Esophagus mucosa (tissue), 1 donor: ENCODE data around the gene LHFPL2. TPM values are rescaled to one million over a fixed set of nuclear protein-coding genes. Genes with fewer than 3 reads are reported as not detected.

ENCODE experiments used
- ATAC-seq: fragments of 200-7000 bp; cut with Tn5 transposase; one replicate; pipeline ENCODE4 v1.9.1; 2020
- total RNA-seq: library from RNA; stranded (reverse); gene quantifications from one replicate; pipeline ENCODE4 v1.2.4, GENCODE V29; 2023
- donor health status: DM: yes; HTN: yes; CAD: no.

Gene LHFPL2
- total RNA-seq, 1 donor from 2014 or later = 3.7 TPM

DNA sequence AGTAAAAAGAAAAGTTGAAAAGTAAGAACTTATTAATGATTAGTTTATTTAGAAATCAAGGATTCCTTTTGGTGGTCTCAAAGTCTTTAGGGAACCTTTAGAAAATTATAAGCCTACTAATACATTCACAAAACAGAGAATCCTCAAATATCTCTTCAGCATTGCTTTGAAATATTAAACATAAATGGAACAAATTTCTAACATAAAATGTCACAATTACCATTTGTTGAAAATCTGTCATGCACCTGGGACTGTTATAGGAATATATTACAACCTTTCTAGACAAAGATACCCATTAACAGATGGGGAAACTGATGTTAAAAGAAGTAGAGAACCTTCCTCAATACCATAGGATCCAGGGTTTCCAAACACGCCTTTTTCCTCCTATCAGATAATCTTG, 83.2 kb downstream of the LHFPL2 start:
- no peak for ATAC-seq

DNA sequence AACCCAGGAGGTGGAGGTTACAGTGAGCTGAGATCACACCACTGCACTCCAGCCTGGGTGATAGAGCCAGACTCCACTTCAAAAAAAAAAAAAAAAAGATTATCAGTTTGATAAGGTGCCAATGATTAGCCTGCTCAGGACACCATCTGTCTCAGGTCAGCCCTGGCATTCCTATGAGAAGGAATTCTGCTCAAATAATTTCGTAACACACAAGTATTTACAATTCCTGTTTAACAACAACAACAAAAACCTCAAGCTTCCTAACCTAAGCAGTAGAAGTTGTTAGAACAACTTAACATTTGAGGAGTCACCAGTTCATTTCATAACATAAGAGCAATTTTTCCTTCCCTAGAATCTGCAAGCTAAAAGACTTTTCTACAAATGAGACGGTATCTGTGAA, 85.0 kb downstream of the LHFPL2 start:
- no peak for ATAC-seq

DNA sequence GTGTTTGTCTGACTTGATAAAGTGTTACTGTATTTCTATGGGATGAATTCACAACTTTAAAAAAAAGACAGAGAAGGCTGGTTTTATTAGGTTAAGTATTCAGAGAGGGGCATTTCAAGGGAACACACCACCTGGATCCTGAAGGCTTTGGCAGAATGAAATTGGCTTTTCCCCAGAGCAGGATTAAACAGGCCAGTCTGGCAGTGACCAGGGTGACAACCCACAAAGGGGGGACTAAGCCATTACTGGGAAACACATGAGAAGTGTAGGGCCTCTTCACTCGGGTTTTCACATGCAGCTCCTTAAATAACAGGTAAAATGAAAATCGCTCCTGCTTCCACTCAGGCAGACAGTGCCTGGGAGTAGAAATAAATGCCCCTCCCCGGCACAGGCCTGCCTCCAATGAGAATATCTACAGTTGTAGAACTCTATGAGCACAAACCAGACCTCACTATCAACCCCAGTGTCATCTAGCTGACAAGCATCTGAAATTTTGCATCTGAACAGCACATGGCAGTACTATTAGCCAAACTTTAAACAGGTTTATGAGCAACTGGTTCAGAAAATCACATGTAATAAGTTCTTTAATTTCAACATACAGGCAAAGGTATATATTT, 85.8 kb downstream of the LHFPL2 start:
- ATAC-seq = no peak

DNA sequence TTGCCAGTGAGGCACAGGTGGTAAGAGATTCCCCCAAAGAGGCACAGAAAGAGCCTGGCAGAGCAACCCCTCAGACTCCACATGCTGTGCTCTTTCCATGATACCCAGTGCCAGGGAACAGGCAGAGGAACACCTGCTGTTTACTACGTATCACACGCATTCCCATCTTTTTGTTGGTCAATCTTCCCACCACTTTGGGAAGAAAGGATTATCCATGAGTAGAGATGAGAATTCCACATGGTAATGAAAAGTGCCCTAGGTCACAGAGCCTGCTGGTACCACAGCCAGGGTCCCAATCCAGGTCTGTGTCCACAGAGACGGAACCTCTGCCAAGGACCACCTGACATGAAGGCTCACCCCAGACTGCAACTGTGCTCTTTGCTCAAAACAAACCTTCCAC, 86.6 kb downstream of the LHFPL2 start:
- no peak for ATAC-seq

DNA sequence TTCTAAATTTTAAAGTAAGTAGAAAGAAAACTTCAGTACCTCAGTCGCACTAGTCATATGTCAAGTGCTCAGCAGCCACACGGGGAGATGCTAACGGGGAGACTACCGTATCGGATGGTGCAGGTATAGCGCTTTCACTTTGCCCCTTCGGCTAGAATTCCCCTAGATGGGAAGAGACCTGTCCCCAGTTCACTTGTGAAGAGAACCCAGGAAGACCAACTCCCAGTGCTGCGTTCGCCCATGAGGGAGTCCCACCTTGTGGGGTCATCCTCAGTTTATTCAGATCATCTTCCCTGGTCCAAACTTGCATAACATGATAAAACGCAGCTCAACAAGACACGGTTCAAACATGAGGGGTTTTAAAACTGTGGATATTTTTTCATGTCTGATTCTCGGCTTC, 87.3 kb downstream of the LHFPL2 start:
- ATAC-seq = no peak

DNA sequence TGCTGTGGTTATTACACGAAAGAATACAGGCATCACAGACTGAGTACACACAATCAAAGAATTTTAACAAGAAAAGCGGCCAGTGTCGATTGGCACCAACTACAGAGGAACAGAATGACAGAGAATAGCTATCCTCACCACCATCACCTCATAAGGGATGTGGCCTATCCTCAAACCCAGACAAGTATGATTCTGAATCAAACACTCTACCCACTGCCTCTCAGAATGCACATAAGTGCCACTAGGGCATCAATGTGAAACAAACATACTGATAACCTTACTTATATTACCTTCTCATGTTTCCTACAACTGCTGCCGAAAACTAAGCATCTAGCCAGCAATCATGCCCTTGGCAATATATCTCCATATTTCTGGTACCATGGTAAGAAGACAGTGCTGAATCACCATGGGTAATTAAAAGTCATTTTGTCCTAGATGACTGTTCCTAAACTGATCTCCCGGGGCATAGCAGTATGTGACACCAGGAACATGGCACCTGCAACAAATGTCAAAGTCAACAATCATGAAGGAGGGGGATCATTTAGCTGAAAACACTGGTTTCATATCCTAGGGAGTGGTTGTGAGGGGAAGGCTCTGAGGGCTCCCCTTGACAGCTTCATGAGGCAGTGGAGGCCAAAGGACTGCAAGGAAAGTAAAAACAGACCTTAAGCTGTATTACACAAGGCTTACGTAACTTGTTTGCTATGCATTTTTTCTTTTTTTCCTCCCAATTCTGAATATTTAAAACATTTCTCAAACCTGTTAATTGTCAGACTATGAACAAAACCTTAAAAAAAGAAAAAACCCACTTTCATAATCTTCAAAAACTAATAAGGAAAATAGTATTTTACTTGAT, 88.3 kb downstream of the LHFPL2 start:
- no peak for ATAC-seq

DNA sequence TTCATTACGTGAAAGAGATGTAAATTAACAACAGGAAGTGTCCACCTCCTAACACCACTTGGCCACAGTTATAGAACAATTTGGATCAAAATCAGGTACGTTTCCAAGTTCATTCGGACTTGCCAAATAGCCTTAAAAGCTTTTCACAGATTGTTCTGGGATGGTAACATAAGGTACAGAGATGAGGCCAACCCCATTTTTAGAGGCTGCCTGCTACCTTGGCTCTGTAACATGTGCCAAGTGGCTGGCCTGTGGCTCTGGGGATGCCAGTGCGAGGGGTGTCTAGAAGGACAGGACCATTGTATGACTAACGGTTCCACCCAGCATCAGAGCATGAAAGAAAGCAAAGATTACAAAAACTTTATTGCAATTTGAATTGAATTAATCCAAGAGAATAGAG, 91.0 kb downstream of the LHFPL2 start:
- no peak for ATAC-seq

DNA sequence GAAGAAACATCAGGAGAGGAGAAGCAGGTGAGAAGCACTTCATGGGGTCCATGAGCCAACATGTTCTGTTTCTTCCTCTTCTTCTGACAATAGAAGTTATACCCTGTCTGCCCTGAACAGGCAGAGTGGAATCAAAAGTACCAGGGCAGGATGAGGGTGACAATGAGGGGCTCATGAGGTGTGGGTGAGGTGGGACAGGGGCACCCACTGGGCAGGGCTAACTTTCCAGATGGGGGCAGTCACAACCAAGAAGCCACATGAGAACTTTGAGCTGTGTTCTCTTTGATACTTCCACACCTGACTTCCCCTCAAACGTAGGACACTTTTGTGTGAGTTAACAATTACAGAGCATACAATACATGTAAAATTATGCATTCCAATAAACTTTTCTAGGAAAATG, 92.7 kb downstream of the LHFPL2 start:
- ATAC-seq = no peak

DNA sequence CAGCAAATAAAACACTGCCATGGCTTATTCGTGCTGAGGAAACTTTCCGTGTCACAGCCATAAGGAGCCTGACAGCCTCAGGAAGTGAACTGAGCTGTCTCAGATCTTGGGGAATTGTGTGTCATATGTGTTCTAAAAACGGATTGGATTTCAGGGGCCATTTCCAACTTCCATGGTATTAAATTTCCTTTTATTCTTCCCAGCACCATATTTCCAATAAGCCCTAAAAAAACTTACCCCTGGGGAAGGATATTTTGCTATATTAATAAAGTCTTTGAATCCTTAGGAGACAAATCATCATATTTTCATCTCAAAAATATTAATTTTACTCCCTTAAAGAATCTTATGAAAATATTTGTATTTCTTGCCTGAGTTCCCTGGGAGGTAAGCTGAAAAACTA, 93.9 kb downstream of the LHFPL2 start:
- ATAC-seq = no peak

DNA sequence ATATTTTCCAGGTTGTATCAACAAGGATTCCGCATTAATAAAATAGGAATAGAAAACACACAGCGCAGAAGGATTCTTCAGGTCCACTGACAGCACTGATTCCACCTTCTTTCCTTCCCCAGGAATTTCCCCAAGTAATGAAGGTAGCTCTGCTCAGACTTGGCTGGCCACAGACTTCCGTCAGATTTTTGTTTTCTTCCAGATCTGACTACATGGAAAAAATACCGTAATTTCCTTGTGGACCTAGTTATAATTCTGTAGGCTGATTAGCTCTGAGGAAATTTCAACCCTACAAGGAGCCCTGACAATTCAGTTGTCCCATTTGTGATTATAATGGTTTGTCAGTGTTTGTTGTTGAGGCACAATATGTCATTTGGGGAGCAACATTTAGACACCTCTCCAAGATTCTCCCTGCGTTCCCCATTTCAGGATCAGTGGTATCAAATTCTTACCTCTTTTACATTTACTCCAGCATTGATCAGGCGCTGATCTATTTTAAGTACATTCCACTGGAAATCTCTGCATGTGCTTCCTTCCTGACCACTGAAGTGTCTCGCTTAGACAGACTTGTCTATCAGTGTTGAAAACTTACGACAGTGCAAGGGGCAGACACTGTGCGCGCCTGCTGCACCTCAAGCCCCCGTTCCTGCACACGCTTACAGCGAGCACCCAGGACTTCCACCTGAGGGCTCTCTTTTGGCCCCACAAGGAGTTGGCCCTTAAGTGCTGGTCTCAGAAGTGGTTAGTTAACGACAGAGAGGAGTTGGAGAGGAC, 94.8 kb downstream of the LHFPL2 start:
- no peak for ATAC-seq

DNA sequence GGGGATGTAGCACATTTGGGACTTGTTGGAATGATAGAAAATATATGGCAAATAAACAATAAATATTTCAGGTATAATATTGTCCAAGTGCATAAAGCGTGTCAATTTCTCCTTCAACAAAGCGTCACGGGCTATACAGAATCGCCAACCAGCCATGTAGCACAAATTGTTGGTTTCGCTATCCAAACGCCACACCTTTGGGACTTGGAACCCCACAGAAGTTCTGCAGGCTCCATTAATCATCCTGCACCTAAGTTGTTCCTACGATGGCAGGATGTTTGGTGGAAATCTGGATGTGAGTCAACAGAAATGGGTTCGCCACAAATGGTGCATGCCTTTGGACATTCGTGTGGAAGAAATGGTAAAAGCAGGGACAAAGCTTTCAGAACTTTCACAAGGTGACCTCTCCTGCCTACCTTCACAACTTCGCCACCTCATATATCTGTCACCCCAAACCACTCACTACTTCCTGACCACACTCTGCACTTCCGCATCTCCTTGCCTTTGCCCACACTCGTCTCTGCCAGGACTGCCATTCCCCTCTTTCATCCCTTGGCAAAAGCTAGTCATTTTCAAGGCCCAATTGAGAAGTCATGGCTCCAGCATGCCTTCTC, 95.7 kb downstream of the LHFPL2 start:
- no peak for ATAC-seq

DNA sequence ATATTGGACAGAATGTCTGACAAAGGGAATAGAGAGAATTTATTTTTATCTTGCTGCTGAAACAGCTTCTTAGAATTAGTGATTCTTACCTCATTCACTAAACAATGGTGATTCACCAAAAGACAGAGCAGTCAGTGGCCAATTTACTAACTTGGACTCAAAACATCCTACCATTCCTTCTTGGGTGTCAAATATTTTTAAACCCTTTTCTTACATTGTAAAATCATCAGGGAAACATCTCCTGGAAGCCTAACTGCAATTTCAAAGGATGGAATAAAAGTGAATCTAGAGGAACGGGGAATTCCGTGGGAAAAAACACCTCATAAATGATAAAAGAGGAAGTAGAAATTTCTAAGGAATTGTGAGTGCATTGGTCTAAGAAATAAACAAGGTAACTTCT, 97.7 kb downstream of the LHFPL2 start:
- no peak for ATAC-seq

DNA sequence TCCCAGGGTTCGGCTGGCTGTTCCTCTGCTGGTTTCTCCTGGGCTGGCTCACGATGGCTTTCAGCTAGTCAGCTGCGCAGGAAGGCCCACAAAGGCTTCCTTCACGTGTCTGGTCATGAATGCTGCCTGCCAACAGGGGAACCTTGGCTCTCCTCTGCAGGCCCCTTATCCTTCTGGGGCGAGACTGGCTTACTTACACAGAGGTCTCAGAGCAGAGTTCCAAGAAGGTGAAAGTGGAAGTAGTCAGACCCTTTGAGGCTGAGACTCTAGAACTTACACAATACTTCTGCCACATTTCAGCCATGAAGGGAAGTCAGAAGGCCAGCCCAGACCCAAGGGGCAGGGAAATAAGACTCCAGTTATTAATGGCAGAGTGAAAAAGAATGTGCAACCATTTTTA, 99.5 kb downstream of the LHFPL2 start:
- ATAC-seq = no peak

DNA sequence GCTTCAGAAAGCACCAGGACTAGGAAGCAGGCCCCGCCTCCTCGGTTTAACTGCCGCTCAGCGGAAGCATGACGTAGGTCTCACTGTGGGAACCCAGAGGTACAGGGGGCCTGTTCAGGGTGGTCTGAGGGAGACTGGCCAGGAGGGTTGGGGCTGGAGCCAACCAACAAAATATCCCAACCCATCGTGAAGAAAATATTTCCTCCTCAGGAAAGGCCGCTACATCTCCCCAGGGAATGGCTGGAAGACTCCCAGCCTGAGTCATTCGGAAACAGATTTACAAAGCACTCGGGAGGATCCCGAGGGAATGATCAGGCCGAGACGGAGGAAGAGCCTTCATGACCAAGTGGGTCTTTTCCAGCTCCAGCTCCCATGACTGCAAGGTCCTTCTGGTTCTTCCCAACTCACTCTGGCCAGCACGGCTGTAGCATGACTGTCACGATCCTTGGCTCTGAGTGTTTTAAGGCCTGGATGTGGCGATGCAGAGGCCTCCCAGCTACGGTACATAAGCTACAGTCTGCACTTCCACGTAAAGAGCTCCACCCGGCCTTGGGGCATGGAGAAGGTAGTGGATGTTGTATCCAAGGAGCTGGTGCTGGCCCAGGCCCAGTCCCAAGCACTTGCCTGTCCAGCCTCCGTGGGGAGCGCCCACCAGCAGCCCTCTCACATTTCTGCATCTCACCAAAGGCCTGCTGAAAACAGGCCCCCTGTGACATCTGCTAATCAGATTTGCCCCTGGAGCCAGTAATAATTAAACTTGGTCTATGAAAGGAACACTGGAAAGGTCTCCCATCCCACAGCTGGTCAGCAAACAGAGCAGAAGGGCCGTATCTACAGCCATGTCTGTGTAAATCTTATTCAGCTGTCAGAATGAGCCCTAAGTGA, 100.6 kb downstream of the LHFPL2 start:
- ATAC-seq = peak; percentile 31

DNA sequence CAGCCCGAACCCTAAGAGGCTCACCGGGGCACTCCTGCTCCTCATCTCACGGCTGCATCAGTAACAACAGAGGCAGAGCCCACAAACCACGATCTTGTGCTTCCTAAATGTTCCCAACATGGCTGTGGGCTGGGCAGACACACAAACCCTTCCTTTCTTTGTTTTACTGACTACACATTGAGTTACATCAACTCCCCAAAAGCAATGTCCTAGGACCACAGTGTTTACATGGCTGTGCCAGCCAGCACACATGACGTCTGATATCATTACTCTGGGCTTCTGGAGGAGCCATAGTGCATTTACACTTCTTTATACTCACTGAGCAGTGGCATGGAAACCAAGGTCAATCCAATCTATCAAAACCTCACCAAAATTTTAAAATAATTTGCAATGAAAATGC, 101.4 kb downstream of the LHFPL2 start:
- no peak for ATAC-seq

DNA sequence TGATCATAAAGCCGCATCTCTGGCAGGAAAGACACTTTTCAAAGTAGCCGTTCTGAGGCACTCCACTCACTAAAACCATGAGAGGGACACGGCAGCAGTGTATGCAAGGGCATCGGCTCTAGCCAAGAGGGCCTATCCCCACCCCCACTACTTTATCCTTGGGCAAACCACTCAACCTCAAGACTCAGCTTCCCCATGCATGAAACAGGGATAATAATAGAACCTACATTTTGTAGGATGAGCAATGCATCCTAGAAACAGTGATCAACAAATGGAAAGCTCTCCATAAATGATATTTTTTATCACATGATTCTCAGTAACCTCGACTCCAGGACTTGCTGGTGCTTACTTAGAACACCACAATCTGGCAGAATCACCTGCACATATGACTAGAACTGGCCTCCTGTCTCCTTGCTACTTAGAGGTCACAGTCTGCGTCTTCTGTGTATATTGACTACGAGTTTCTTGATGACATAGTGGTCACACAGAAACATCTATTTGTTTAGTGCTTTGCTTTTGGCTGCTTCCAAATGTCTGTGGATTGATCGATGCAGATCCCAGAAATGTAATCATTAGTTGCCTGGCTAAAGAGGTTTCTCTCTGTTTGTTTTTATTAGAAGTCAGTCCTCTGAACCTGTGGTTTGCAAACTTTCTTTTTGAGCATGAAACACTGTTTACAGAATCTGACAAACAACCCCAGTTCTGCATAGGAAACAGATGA, 102.1 kb downstream of the LHFPL2 start:
- ATAC-seq = no peak

DNA sequence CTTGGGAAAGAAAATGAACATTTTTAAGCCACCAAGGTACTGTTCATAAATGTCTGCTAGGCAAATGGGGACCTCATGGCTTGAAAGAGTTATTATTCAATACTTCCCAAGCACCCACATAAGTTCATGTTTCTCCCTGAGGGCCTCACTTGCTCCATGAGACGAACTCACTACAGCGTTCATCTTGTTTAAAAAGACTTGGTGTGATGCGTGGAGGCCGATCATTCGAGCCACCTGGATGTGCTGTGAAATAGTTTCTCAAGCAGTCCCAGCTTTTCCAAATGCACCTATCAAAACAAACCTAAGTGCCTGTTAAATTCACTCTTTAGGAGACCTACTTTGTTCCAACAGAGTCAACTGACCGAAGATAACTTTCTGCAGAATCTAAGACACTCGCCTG, 103.2 kb downstream of the LHFPL2 start:
- no peak for ATAC-seq

DNA sequence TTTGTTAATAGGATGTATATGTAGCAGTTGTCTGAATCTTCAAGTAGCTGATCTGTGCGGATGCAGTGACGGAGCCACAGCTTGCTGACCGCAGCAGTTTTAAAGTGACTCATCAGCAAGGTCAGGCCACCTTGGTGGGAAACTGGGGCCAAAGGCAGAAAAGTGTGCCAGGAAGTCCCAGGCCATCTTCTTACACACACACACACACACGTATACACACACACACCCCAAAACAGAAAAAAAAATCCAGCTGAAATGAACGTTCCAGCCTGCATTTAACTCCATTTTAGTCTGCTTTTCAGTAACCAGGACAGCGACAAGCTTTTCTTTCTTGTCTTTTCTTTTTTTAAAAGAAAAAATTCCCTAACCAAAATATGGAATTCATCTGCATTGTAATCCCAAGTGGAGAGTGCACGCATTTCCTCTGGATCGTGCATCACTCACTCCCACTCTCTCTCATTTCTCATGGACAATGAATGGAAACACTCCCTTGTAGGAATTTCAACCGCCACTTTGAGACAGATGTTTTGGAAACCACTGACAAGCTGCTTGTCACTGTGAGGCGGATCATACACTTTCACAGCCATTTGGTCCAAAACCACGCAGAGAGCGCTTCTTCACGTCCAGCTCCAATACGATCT, 103.9 kb downstream of the LHFPL2 start:
- ATAC-seq = no peak

DNA sequence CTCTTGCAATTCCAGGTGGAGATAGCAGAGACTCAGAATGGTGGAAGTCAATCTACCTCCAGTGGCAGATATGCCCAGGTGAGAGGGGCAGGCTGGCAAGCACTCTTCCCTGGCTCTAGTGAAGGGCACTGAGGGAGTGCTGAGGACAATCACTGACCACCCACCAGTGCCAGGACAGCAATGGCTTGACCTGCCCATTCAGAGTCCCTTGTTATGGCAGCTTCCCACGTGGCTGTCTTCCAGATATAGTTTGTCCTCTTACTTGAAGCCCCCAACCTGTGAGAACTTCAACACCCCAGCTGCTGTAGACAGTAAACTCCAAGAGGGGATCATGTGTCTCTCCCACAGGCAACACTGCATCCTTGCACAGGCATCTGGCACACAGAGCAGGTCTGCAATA, 104.7 kb downstream of the LHFPL2 start:
- ATAC-seq = no peak

DNA sequence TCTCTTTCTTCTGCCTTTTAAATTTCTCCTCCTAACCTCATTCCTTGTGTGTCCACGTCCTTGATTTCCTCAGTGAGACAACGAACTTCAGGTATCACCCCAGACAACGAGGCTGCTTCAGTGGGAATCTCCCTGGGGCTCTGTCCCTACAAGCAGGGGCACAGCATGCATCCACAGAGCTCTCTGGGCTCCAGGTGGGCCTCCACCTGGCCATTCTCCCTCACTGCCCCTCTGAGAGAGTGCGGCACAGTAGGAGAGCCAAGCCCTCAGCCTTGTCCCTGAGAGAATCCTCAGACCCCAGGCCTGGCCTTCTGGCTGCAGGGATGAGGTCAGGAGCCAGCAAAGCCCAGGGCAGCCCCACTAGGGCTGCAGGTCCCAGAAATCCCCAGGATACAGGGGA, 105.3 kb downstream of the LHFPL2 start:
- ATAC-seq = no peak

DNA sequence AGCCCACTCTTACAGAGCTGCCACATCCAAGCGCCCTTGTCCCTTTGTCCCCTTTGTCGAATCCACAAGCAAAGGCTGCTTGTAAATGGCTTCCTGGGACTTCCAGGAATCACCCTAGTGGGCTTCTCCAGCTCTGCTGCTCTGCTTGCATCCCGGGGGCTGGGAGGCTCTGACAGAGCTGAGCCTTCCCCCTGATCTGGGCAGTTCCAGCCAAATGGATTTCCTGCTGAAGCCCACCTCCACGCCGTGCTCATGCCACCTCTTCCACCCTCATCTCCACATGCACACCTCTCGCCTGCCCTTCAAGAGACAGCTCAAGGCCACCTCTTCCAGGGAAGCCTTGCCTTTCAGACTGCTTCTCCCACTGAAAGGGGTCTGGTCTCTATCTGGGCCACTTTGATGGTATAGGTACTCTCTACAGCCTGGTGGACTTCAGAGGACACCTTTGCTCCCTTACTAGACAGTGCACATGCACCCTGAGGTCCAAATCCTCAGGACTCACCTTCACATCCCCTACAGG, 106.2 kb downstream of the LHFPL2 start:
- ATAC-seq = no peak
